WTC11 (cell line): Measurements from ENCODE around the gene CROCC2. TPM values are rescaled to one million over a fixed set of nuclear protein-coding genes. Genes with fewer than 3 reads are reported as not detected.

ENCODE experiments used
- ATAC-seq: fragments of 200-7000 bp; cut with Tn5 transposase; 2 replicates; pipeline ENCODE4 v1.10.0; 2021; ENCODE audit warnings: mild to moderate bottlenecking, moderate library complexity
- CTCF ChIA-PET: fragments of 300-600 bp; sonication (Branson Sonifier 250); formaldehyde crosslinking; loops from one replicate; lab custom pipeline; 2021; ENCODE audit warnings: antibody characterized with exemption; lab: Charles Lee
- POLR2A ChIA-PET: fragments of 350-600 bp; sonication (Branson Sonifier 250); formaldehyde crosslinking; loops from one replicate; lab custom pipeline; 2021; ENCODE audit warnings: antibody characterized with exemption; lab: Charles Lee
- DNase-seq: peaks from one replicate; pipeline ENCODE4 v3.0.0; 2021; ENCODE audit warnings: low spot score
- H3K27ac Mint-ChIP-seq: 2 replicates; pipeline ENCODE4 v1.8.0; 2021; ENCODE audit warnings: mixed read lengths
- H3K27me3 Mint-ChIP-seq: 2 replicates; pipeline ENCODE4 v1.8.0; 2021; ENCODE audit warnings: low read depth, mild to moderate bottlenecking, moderate library complexity, mixed read lengths
- H3K36me3 Mint-ChIP-seq: 2 replicates; pipeline ENCODE4 v1.8.0; 2021; ENCODE audit warnings: mixed read lengths
- H3K4me1 Mint-ChIP-seq: 2 replicates; pipeline ENCODE4 v1.8.0; 2022; ENCODE audit warnings: mixed read lengths
- H3K4me3 Mint-ChIP-seq: 2 replicates; pipeline ENCODE4 v1.8.0; 2021; ENCODE audit warnings: mild to moderate bottlenecking, moderate library complexity, mixed read lengths
- H3K9me3 Mint-ChIP-seq: 2 replicates; pipeline ENCODE4 v1.8.0; 2021; ENCODE audit warnings: mixed read lengths
- ARID4B ChIP-seq: sonication (generic); formaldehyde crosslinking; IDR thresholded peaks from 2 replicates; pipeline ENCODE4 v1.8.0; 2023; ENCODE audit warnings: missing genetic modification reagents, mild to moderate bottlenecking, borderline replicate concordance
- CREM ChIP-seq: sonication (generic); formaldehyde crosslinking; IDR thresholded peaks from 2 replicates; pipeline ENCODE4 v1.8.1; 2022; ENCODE audit warnings: mild to moderate bottlenecking, missing genetic modification reagents, moderate library complexity
- FOXJ3 ChIP-seq: sonication (generic); formaldehyde crosslinking; IDR thresholded peaks from 2 replicates; pipeline ENCODE4 v1.9.0; 2021; ENCODE audit warnings: missing genetic modification reagents, mild to moderate bottlenecking, borderline replicate concordance
- HMGA2 ChIP-seq: fragments of 250-450 bp; sonication (Bioruptor Pico); IDR thresholded peaks from 2 replicates; pipeline ENCODE4 v1.4.0; 2021; ENCODE audit warnings: mild to moderate bottlenecking, moderate library complexity
- MYBL2 ChIP-seq: sonication (generic); formaldehyde crosslinking; IDR thresholded peaks from 2 replicates; pipeline ENCODE4 v1.8.1; 2023; ENCODE audit warnings: mild to moderate bottlenecking, moderate library complexity, missing genetic modification reagents
- NFE2L1 ChIP-seq: sonication (generic); formaldehyde crosslinking; IDR thresholded peaks from 2 replicates; pipeline ENCODE4 v1.8.1; 2023; ENCODE audit warnings: missing genetic modification reagents
- SOX15 ChIP-seq: fragments of 250-450 bp; sonication (Bioruptor Pico); IDR thresholded peaks from 2 replicates; pipeline ENCODE4 v1.9.0; 2021; ENCODE audit warnings: mild to moderate bottlenecking
- SP1 ChIP-seq: sonication (generic); formaldehyde crosslinking; conservative IDR thresholded peaks from 2 replicates; pipeline ENCODE4 v1.8.1; 2022; ENCODE audit warnings: missing genetic modification reagents
- TCF7 ChIP-seq: sonication (generic); formaldehyde crosslinking; IDR thresholded peaks from 2 replicates; pipeline ENCODE4 v1.8.0; 2022; ENCODE audit warnings: mild to moderate bottlenecking, low read depth, missing genetic modification reagents, moderate library complexity
- TEAD1 ChIP-seq: sonication (generic); formaldehyde crosslinking; IDR thresholded peaks from 2 replicates; pipeline ENCODE4 v1.8.0; 2022; ENCODE audit warnings: mild to moderate bottlenecking, missing genetic modification reagents
- ZBTB21 ChIP-seq: sonication (generic); formaldehyde crosslinking; IDR thresholded peaks from 2 replicates; pipeline ENCODE4 v1.8.1; 2023; ENCODE audit warnings: mild to moderate bottlenecking, missing genetic modification reagents, borderline replicate concordance
- ZBTB43 ChIP-seq: sonication (generic); formaldehyde crosslinking; IDR thresholded peaks from 2 replicates; pipeline ENCODE4 v1.8.1; 2023; ENCODE audit warnings: mild to moderate bottlenecking, missing genetic modification reagents
- ZMAT4 ChIP-seq: fragments of 250-450 bp; sonication (Bioruptor Pico); IDR thresholded peaks from 2 replicates; pipeline ENCODE4 v1.9.0; 2021; ENCODE audit warnings: mild to moderate bottlenecking
- ZNF121 ChIP-seq: sonication (generic); formaldehyde crosslinking; IDR thresholded peaks from 2 replicates; pipeline ENCODE4 v1.8.0; 2023; ENCODE audit warnings: missing genetic modification reagents
- ZNF138 ChIP-seq: sonication (generic); formaldehyde crosslinking; conservative IDR thresholded peaks from 2 replicates; pipeline ENCODE4 v1.8.1; 2022; ENCODE audit warnings: mild to moderate bottlenecking, moderate library complexity, missing genetic modification reagents
- ZNF396 ChIP-seq: fragments of 250-450 bp; sonication (Bioruptor Pico); IDR thresholded peaks from 2 replicates; pipeline ENCODE4 v1.8.0; 2021; ENCODE audit warnings: mild to moderate bottlenecking, moderate library complexity, borderline replicate concordance
- ZNF416 ChIP-seq: fragments of 250-450 bp; sonication (Bioruptor Pico); IDR thresholded peaks from 2 replicates; pipeline ENCODE4 v1.9.0; 2021; ENCODE audit warnings: mild to moderate bottlenecking, inconsistent platforms
- ZNF423 ChIP-seq: fragments of 250-450 bp; sonication (Bioruptor Pico); IDR thresholded peaks from 2 replicates; pipeline ENCODE4 v2.1.2; 2022; ENCODE audit warnings: mild to moderate bottlenecking, moderate library complexity
- total RNA-seq: library from RNA; stranded (reverse); gene quantifications from 3 replicates; pipeline ENCODE4 v1.2.3, GENCODE V29; 2021
- TF ChIP-seq, protein P1 (sequence below): sonication (generic); formaldehyde crosslinking; IDR thresholded peaks from 2 replicates; pipeline ENCODE4 v1.8.0; 2022; ENCODE audit warnings: mild to moderate bottlenecking, missing genetic modification reagents
- TF ChIP-seq, protein P2 (sequence below): sonication (generic); formaldehyde crosslinking; IDR thresholded peaks from 2 replicates; pipeline ENCODE4 v1.8.0; 2022; ENCODE audit warnings: missing genetic modification reagents
- TF ChIP-seq, protein P3 (sequence below): fragments of 250-450 bp; sonication (Bioruptor Pico); conservative IDR thresholded peaks from 2 replicates; pipeline ENCODE4 v1.9.0; 2021; ENCODE audit warnings: mild to moderate bottlenecking

Gene CROCC2
- total RNA-seq, 1 experiment from 2014 or later, result not detected

GRCh38 chr2:240864475-240864874 is 41.7 kb upstream of the CROCC2 start (continued):
- TF ChIP-seq, protein P1, sequence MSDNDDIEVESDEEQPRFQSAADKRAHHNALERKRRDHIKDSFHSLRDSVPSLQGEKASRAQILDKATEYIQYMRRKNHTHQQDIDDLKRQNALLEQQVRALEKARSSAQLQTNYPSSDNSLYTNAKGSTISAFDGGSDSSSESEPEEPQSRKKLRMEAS (CRISPR knock-in tag), result no peak
- TF ChIP-seq TEAD1 (CRISPR knock-in tag), result no peak
- TF ChIP-seq CREM (CRISPR knock-in tag), result no peak
- no peak for TF ChIP-seq SOX15 (CRISPR knock-in tag)

GRCh38 chr2:240865391-240865790 is 40.7 kb upstream of the CROCC2 start:
- H3K4me3 Mint-ChIP-seq, result no peak overlapping the region
- no peaks in the 10 kb centered on the region for H3K4me1 Mint-ChIP-seq
- 0 out of 2 replicates have a peak overlapping the region, but pooled peaks have one; percentile 44 for H3K27ac Mint-ChIP-seq
- DNase-seq (no peak), ATAC-seq (no peak)
- TF ChIP-seq ZNF396, result no peak
- no peak for TF ChIP-seq ARID4B (CRISPR knock-in tag)
- TF ChIP-seq TCF7, result no peak
- no peak for TF ChIP-seq HMGA2 (CRISPR knock-in tag)
- TF ChIP-seq FOXJ3 (CRISPR knock-in tag), result no peak
- H3K27me3 Mint-ChIP-seq, result no peaks in the 10 kb centered on the region; the same call in 1 of the 2 replicates
- CTCF ChIA-PET, result interaction anchor here (0.7 kb wide), 1 partner anchor 607 kb away, joined by 3 read pairs; no protein-coding TSS in a partner anchor
- no peaks in the 10 kb centered on the region for H3K36me3 Mint-ChIP-seq
- no peaks in the 10 kb centered on the region for H3K9me3 Mint-ChIP-seq
- POLR2A ChIA-PET, result no interaction called here

DNA sequence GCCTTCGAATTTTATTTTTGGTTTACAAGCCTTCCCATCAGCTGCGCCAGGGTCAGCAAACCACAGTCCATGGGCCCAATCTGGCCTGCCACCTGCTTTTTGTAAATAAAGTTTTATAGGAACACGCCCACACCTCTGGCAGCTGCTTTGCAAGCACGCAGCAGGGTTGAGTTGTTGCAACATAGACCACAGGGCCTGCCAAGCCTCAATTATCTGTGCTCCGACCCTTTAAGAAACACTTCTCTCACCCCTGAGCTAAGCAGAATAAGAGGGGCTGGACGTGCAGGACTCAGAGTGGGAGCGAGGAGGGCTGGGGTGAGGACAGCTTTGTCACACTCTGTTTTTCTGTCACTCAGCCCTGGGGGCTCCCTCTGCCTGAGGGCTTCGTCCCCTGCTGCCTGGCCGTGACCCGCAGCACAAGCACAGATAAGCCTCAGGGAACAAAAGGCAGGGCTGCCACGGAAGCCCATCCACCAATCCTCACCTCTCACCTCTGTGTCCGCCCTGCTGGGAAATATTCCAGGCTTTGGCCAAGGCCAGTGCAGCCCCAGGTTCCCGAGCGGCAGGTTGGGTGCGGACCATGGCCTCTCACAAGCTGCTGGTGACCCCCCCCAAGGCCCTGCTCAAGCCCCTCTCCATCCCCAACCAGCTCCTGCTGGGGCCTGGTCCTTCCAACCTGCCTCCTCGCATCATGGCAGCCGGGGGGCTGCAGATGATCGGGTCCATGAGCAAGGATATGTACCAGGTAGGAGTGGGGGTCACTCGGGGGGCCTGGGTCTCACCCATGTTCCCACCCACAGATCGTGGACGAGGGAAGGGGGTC is 37.6 kb upstream of the CROCC2 start, which contains the start of gene AGXT:
TSS of gene AGXT (plus strand) at position 539 of the 823 bp plus-strand sequence. CDS start at position 581, 42 bp downstream.
- H3K9me3 Mint-ChIP-seq, result no peaks in the 10 kb centered on the region
- ATAC-seq (no peak), DNase-seq (no peak)
- ChIA-PET POLR2A (no interaction called here), CTCF (interaction anchor here (1.0 to 1.9 kb wide), 2 partner anchors 17 to 46 kb away, joined by 3 to 4 read pairs; no protein-coding TSS in a partner anchor)
- H3K4me1 Mint-ChIP-seq, result no peaks in the 10 kb centered on the region
- H3K27me3 Mint-ChIP-seq, result no peaks in the 10 kb centered on the region
- H3K36me3 Mint-ChIP-seq, result no peaks in the 10 kb centered on the region
- H3K27ac Mint-ChIP-seq, result no peak within 1 kb of the TSS
- H3K4me3 Mint-ChIP-seq, result no peak within 1 kb of the TSS
- TF ChIP-seq SP1 (no peak), ZBTB21 (CRISPR knock-in tag) (no peak), ZNF416 (CRISPR knock-in tag) (no peak), ZNF121 (CRISPR knock-in tag) (no peak), ZMAT4 (CRISPR knock-in tag) (no peak), MYBL2 (no peak), ZBTB43 (CRISPR knock-in tag) (no peak), ZNF423 (CRISPR knock-in tag) (no peak), ZNF138 (CRISPR knock-in tag) (no peak), NFE2L1 (CRISPR knock-in tag) (no peak)
- TF ChIP-seq, protein P2, sequence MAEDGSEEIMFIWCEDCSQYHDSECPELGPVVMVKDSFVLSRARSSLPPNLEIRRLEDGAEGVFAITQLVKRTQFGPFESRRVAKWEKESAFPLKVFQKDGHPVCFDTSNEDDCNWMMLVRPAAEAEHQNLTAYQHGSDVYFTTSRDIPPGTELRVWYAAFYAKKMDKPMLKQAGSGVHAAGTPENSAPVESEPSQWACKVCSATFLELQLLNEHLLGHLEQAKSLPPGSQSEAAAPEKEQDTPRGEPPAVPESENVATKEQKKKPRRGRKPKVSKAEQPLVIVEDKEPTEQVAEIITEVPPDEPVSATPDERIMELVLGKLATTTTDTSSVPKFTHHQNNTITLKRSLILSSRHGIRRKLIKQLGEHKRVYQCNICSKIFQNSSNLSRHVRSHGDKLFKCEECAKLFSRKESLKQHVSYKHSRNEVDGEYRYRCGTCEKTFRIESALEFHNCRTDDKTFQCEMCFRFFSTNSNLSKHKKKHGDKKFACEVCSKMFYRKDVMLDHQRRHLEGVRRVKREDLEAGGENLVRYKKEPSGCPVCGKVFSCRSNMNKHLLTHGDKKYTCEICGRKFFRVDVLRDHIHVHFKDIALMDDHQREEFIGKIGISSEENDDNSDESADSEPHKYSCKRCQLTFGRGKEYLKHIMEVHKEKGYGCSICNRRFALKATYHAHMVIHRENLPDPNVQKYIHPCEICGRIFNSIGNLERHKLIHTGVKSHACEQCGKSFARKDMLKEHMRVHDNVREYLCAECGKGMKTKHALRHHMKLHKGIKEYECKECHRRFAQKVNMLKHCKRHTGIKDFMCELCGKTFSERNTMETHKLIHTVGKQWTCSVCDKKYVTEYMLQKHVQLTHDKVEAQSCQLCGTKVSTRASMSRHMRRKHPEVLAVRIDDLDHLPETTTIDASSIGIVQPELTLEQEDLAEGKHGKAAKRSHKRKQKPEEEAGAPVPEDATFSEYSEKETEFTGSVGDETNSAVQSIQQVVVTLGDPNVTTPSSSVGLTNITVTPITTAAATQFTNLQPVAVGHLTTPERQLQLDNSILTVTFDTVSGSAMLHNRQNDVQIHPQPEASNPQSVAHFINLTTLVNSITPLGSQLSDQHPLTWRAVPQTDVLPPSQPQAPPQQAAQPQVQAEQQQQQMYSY, result no peak
- TF ChIP-seq, protein P3, sequence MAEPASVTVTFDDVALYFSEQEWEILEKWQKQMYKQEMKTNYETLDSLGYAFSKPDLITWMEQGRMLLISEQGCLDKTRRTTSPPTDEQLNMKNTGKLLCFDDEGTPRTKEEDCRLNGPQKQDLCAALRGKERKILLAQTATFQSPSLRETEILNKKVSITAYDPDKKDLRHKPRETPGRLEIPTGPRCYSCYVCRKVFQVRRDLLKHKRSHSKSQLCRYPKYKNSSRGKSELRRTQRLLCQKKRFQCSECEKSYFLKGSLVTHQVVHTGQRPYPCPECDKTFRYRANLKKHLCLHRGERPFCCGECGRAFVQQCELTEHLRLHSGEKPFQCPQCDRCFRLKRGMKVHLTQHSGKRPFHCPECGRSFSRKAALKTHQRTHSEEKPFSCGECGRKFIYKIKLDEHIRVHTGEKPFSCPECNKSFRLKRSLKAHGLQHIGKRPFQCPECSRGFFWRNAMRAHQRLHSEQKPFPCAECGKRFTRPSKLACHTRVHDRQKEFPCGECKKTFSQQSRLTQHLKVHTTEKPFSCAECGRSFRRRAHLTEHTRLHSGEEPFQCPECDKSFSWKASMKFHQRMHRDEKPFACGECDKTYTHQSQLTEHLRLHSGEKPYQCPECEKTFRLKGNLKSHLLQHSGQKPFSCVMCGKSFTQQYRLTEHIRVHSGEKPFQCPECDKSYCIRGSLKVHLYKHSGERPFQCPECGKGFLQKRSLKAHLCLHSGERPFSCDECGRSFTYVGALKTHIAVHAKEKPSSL (CRISPR knock-in tag), result no peak
- TF ChIP-seq, protein P1 (CRISPR knock-in tag), result no peak
